ENCODE data around the gene STX1B.

- no peak for TF ChIP-seq CTCF (IDR thresholded peaks at IDR 0.05)
- TF ChIP-seq POLR2A (IDR thresholded peaks at IDR 0.05), result no peak
Observed at GRCh38 chr16:31009120-31009519, 1.3 kb downstream of the STX1B start.
